ENCODE data around the gene MYLK.

- no peak for TF ChIP-seq CTCF (IDR thresholded peaks at IDR 0.05; ENCODE audit: insufficient read depth, low read depth, low read length)
- no peak for TF ChIP-seq EZH2 (IDR thresholded peaks at IDR 0.05; ENCODE audit: insufficient read depth, low read length)
Measured at GRCh38 chr3:123919353-123919752, 35.2 kb upstream of the MYLK start.

All from astrocyte (in vitro differentiated cells and primary cell).